HCT116 (cell line): ENCODE data around the gene UBXN10. TPM values are rescaled to one million over a fixed set of nuclear protein-coding genes. Genes with fewer than 3 reads are reported as not detected.

Source experiments
- ATAC-seq: fragments of 200-7000 bp; cut with Tn5 transposase; 2 replicates; pipeline ENCODE4 v1.9.1; 2020; ENCODE audit warnings: mild to moderate bottlenecking, moderate library complexity
- BruUV-seq: library from RNA; stranded (reverse); fragments of 400-500 nt; replicated peaks from 2 replicates; lab custom pipeline; 2021; lab: Mats Ljungman, UMichigan
- CTCF ChIA-PET: fragments of 300-600 bp; sonication (Branson Sonifier 250); formaldehyde crosslinking; loops from one replicate; lab custom pipeline; 2021; ENCODE audit warnings: antibody characterized with exemption; lab: Charles Lee
- POLR2A ChIA-PET: fragments of 300-600, 350-600 bp; sonication (Branson Sonifier 250); formaldehyde crosslinking; loops from one replicate; lab custom pipeline; 2021; ENCODE audit warnings: antibody characterized with exemption; lab: Charles Lee
- RAD21 ChIA-PET, 2 experiments: fragments of 300-600 bp; sonication (Branson Sonifier 250); formaldehyde crosslinking; loops; one replicate each; lab custom pipeline; 2023; ENCODE audit warnings: low total read pairs in 2 of 2; ENCODE audit not compliant: uncharacterized antibody in 2 of 2, unreplicated experiment in 2 of 2, low non-redundant PET in 1 of 2; lab: Charles Lee
- DNase-seq: peaks from one replicate; pipeline ENCODE4 v3.0.0-alpha.2; 2010; ENCODE audit warnings: low read depth, low spot score
- H2AFZ ChIP-seq: fragments of 200-600 bp; shearing (Covaris generic), sonication (generic); 2 replicates; pipeline ENCODE4 v1.6.1; 2017; ENCODE audit warnings: low read depth, mixed run types, mixed read lengths, antibody characterized with exemption, low read length; ENCODE audit not compliant: poor library complexity, severe bottlenecking
- H3K27ac ChIP-seq: 2 replicates; pipeline ENCODE4 v1.5.1; 2012; ENCODE audit warnings: low read depth, low read length
- H3K27me3 ChIP-seq: fragments of 200-600 bp; sonication (generic); 2 replicates; pipeline ENCODE4 v1.6.1; 2016; ENCODE audit warnings: mixed run types, low read length, mixed read lengths; ENCODE audit not compliant: insufficient read depth
- H3K36me3 ChIP-seq, 2 experiments: fragments of 200-500 bp in 1 of 2; fragments of 200-600 bp in 1 of 2; sonication (Bioruptor generic) in 1 of 2; sonication (generic) in 1 of 2; 2 replicates each; pipeline versions ENCODE4 v1.5.1 to v1.6.1; 2014 to 2016; ENCODE audit warnings: low read length in 2 of 2, inconsistent platforms in 1 of 2, mixed read lengths in 1 of 2, mixed run types in 1 of 2; ENCODE audit not compliant: insufficient read depth in 2 of 2, control insufficient read depth in 1 of 2
- H3K4me1 ChIP-seq, 2 experiments: fragments of 200-600 bp in 1 of 2; sonication (generic) in 1 of 2; 2 replicates each; pipeline versions ENCODE4 v1.5.1 to v1.6.1; 2012 to 2017; ENCODE audit warnings: low read length in 2 of 2, inconsistent platforms in 1 of 2, mild to moderate bottlenecking in 1 of 2, mixed read lengths in 1 of 2, mixed run types in 1 of 2, moderate library complexity in 1 of 2; ENCODE audit not compliant: insufficient read depth in 2 of 2, control insufficient read depth in 1 of 2
- H3K4me2 ChIP-seq: fragments of 200-600 bp; sonication (generic); 2 replicates; pipeline ENCODE4 v1.6.1; 2017; ENCODE audit warnings: mixed run types, low read length, mixed read lengths
- H3K4me3 ChIP-seq, 2 experiments: fragments of 200-600 bp in 1 of 2; sonication (generic) in 1 of 2; replicated peaks in 1 of 2; 2 replicates each; pipeline ENCODE4 v1.5.1; 2011 to 2016; ENCODE audit warnings: low read length in 2 of 2, control low read depth in 1 of 2, low read depth in 1 of 2, mild to moderate bottlenecking in 1 of 2, mixed read lengths in 1 of 2, mixed run types in 1 of 2
- H3K79me2 ChIP-seq: fragments of 200-600 bp; sonication (generic); 2 replicates; pipeline ENCODE4 v1.6.1; 2017; ENCODE audit warnings: mild to moderate bottlenecking, mixed run types, low read length, moderate library complexity, mixed read lengths; ENCODE audit not compliant: insufficient read depth
- H3K9ac ChIP-seq: fragments of 200-600 bp; sonication (generic); 2 replicates; pipeline ENCODE4 v1.6.1; 2016; ENCODE audit warnings: low read length, mixed read lengths
- H3K9me2 ChIP-seq: fragments of 200-600 bp; sonication (generic), shearing (Covaris generic); 2 replicates; pipeline ENCODE4 v1.6.1; 2017; ENCODE audit warnings: mixed run types, mild to moderate bottlenecking, moderate library complexity; ENCODE audit not compliant: insufficient read depth
- H3K9me3 ChIP-seq, 2 experiments: fragments of 200-500 bp in 1 of 2; fragments of 200-600 bp in 1 of 2; sonication (Bioruptor generic) in 1 of 2; sonication (generic) in 1 of 2; 2 replicates each; pipeline ENCODE4 v1.6.1; 2014 to 2017; ENCODE audit warnings: low read length in 2 of 2, mixed read lengths in 2 of 2, inconsistent platforms in 1 of 2, low read depth in 1 of 2, mild to moderate bottlenecking in 1 of 2, mixed run types in 1 of 2, moderate library complexity in 1 of 2; ENCODE audit not compliant: control insufficient read depth in 1 of 2, insufficient read depth in 1 of 2
- H4K20me1 ChIP-seq: fragments of 200-600 bp; sonication (generic), shearing (Covaris generic); 2 replicates; pipeline ENCODE4 v1.6.1; 2017; ENCODE audit warnings: mixed run types, mild to moderate bottlenecking, moderate library complexity; ENCODE audit not compliant: insufficient read depth
- CEBPB ChIP-seq: IDR thresholded peaks from 2 replicates; pipeline ENCODE4 v1.6.1; 2012; ENCODE audit warnings: low read depth
- ELF1 ChIP-seq: IDR thresholded peaks from 2 replicates; pipeline ENCODE4 v1.6.1; 2012; ENCODE audit warnings: low read depth, borderline replicate concordance
- FOSL1 ChIP-seq: IDR thresholded peaks from 2 replicates; pipeline ENCODE4 v1.6.1; 2012; ENCODE audit warnings: low read depth
- MAX ChIP-seq: IDR thresholded peaks from 2 replicates; pipeline ENCODE4 v1.6.1; 2012
- POLR2A ChIP-seq: IDR thresholded peaks from 2 replicates; pipeline ENCODE4 v1.7.0; 2011; ENCODE audit warnings: borderline replicate concordance; ENCODE audit not compliant: insufficient read depth, insufficient read length; ENCODE audit errors: extremely low read depth
- RAD21 ChIP-seq: IDR thresholded peaks from 2 replicates; pipeline ENCODE4 v1.6.1; 2012; ENCODE audit warnings: low read depth, mild to moderate bottlenecking
- SIN3A ChIP-seq: IDR thresholded peaks from 2 replicates; pipeline ENCODE4 v1.6.1; 2012; ENCODE audit warnings: low read depth
- SP1 ChIP-seq: IDR thresholded peaks from 2 replicates; pipeline ENCODE4 v1.6.1; 2012; ENCODE audit warnings: low read depth
- TCF7L2 ChIP-seq: IDR thresholded peaks from 2 replicates; pipeline ENCODE4 v1.7.0; 2011; ENCODE audit warnings: borderline replicate concordance, inconsistent platforms; ENCODE audit not compliant: insufficient read depth, insufficient read length; ENCODE audit errors: extremely low read depth
- YY1 ChIP-seq: IDR thresholded peaks from 2 replicates; pipeline ENCODE4 v1.6.1; 2011; ENCODE audit warnings: low read length, low read depth, moderate library complexity, mild to moderate bottlenecking; ENCODE audit not compliant: insufficient replicate concordance; ENCODE audit errors: extremely low read depth
- ZBTB33 ChIP-seq: IDR thresholded peaks from 2 replicates; pipeline ENCODE4 v1.6.1; 2011; ENCODE audit warnings: mild to moderate bottlenecking, low read length, moderate library complexity; ENCODE audit not compliant: insufficient replicate concordance; ENCODE audit errors: extremely low read depth
- ZFX ChIP-seq: fragments of 450-650 bp; IDR thresholded peaks from 2 replicates; pipeline ENCODE4 v1.6.1; 2017
- intact Hi-C: fragments of 100-400 bp; cut with micrococcal nuclease; formaldehyde crosslinking; loops from 2 replicates; pipeline ENCODE4 v1.10.0; 2022
- total RNA-seq: library from RNA; stranded (reverse); gene quantifications from one replicate; pipeline ENCODE4 v1.2.1, GENCODE V29; 2021; ENCODE audit not compliant: unreplicated experiment
- TF ChIP-seq, protein P1 (sequence below), 3 experiments: fragments of 200-600 bp in 1 of 3; sonication (generic) in 1 of 3; IDR thresholded peaks in 2 of 3; conservative IDR thresholded peaks in 1 of 3; 2 replicates each; pipeline ENCODE4 v1.5.1; 2012 to 2017; ENCODE audit warnings: low read depth in 2 of 3, low read length in 2 of 3, antibody characterized with exemption in 1 of 3, borderline replicate concordance in 1 of 3, control low read depth in 1 of 3, mild to moderate bottlenecking in 1 of 3, mixed read lengths in 1 of 3, mixed run types in 1 of 3, moderate library complexity in 1 of 3; ENCODE audit not compliant: insufficient read depth in 1 of 3

UBXN10 gene
- total RNA-seq, 1 experiment from 2014 or later = not detected

GRCh38 chr1:20180129-20180843 is 5.6 kb upstream of the UBXN10 start (continued):
- TF ChIP-seq CEBPB (no peak), TCF7L2 (no peak)

- intact Hi-C loops = no loop called here
- H3K4me2 ChIP-seq = no peak overlapping the region
- H2AFZ ChIP-seq = no peak overlapping the region
- no peaks in the 10 kb centered on the region for H4K20me1 ChIP-seq
- ChIA-PET CTCF (no interaction called here), RAD21 (no interaction called here), POLR2A (no interaction called here)
- no peaks in the 10 kb centered on the region for H3K4me1 ChIP-seq
- no peak for ATAC-seq
- H3K36me3 ChIP-seq = no peaks in the 10 kb centered on the region
- TF ChIP-seq ELF1 (no peak), FOSL1 (no peak), RAD21 (no peak), TCF7L2 (no peak), ZBTB33 (no peak), POLR2A (no peak), YY1 (no peak), SIN3A (no peak), CEBPB (no peak), ZFX (no peak), MAX (no peak), SP1 (no peak)
- TF ChIP-seq, protein P1, sequence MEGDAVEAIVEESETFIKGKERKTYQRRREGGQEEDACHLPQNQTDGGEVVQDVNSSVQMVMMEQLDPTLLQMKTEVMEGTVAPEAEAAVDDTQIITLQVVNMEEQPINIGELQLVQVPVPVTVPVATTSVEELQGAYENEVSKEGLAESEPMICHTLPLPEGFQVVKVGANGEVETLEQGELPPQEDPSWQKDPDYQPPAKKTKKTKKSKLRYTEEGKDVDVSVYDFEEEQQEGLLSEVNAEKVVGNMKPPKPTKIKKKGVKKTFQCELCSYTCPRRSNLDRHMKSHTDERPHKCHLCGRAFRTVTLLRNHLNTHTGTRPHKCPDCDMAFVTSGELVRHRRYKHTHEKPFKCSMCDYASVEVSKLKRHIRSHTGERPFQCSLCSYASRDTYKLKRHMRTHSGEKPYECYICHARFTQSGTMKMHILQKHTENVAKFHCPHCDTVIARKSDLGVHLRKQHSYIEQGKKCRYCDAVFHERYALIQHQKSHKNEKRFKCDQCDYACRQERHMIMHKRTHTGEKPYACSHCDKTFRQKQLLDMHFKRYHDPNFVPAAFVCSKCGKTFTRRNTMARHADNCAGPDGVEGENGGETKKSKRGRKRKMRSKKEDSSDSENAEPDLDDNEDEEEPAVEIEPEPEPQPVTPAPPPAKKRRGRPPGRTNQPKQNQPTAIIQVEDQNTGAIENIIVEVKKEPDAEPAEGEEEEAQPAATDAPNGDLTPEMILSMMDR (IDR thresholded peaks at IDR 0.05 in 2 of 3, conservative IDR thresholded peaks at IDR 0.05 in 1 of 3; ENCODE audit: borderline replicate concordance in 1 of 3, insufficient read depth in 1 of 3, low read depth in 2 of 3, low read length in 2 of 3) = no peak
- BruUV-seq = no TSS peak
- no peaks in the 10 kb centered on the region for H3K27me3 ChIP-seq
- no peaks in the 10 kb centered on the region for H3K79me2 ChIP-seq
- no peak overlapping the region for H3K27ac ChIP-seq
- no peak for DNase-seq
- H3K9me2 ChIP-seq = no peaks in the 10 kb centered on the region
- no peak overlapping the region for H3K4me3 ChIP-seq
- H3K9me3 ChIP-seq = no peaks in the 10 kb centered on the region
- H3K9ac ChIP-seq = no peak overlapping the region
These were observed 5.1 kb upstream of the UBXN10 start for GRCh38 chr1:20180844-20181207.
